Activated T-helper 17 cell treated with anti-CD3 and anti-CD28 coated beads, Interleukin-2, amount 50 U/mL, for 72 hours (primary cell): Measurements from ENCODE around the gene FOLH1. TPM values are rescaled to one million over a fixed set of nuclear protein-coding genes. Genes with fewer than 3 reads are reported as not detected.

Source experiments
- total RNA-seq, 2 donors: library from RNA; stranded (reverse); gene quantifications; one replicate each; pipeline ENCODE4 v1.2.3, GENCODE V29; 2022

FOLH1 gene
- total RNA-seq, 2 donors from 2014 or later = not detected

Other genes starting within 250 kb of the FOLH1 start
- gene TRIM51G, start 224.7 kb downstream of the FOLH1 start, total RNA-seq = not detected
- gene TRIM49B, start 179.8 kb downstream of the FOLH1 start, total RNA-seq = not detected
- gene TRIM64C, start 149.5 kb downstream of the FOLH1 start, total RNA-seq = not detected